Lower lobe of right lung (tissue), 2 donors: ENCODE measurements around the gene GSG1L. TPM values are rescaled to one million over a fixed set of nuclear protein-coding genes. Genes with fewer than 3 reads are reported as not detected.
A peak's percentile ranks its signal among the peaks of the same experiment; 100 is the strongest.

Experiments
- ATAC-seq, 2 donors: fragments of 200-7000 bp; cut with Tn5 transposase; one replicate each; pipeline ENCODE4 v1.9.1; 2020 to 2022; ENCODE audit warnings: mild to moderate bottlenecking in 2 of 2, moderate library complexity in 2 of 2
- DNase-seq: peaks from one replicate; pipeline ENCODE4 v3.0.0-alpha.2; 2020
- H3K27ac ChIP-seq: fragments of 200-600 bp; one replicate; pipeline ENCODE4 v1.8.0; 2022
- H3K27me3 ChIP-seq: fragments of 200-600 bp; one replicate; pipeline ENCODE4 v1.8.0; 2022; ENCODE audit warnings: low read depth
- H3K36me3 ChIP-seq: fragments of 200-600 bp; one replicate; pipeline ENCODE4 v1.8.0; 2022; ENCODE audit warnings: mild to moderate bottlenecking
- H3K4me1 ChIP-seq: fragments of 200-600 bp; one replicate; pipeline ENCODE4 v1.8.0; 2022
- H3K4me3 ChIP-seq: fragments of 200-600 bp; one replicate; pipeline ENCODE4 v1.8.0; 2022; ENCODE audit warnings: mild to moderate bottlenecking
- H3K9me3 ChIP-seq: fragments of 200-600 bp; one replicate; pipeline ENCODE4 v1.8.0; 2022
- intact Hi-C: fragments of 100-400 bp; cut with DNase I; formaldehyde crosslinking; loops from one replicate; pipeline ENCODE4 v1.11.0; 2022
- total RNA-seq: library from RNA; stranded (reverse); fragmentation: NEBNext Ultra II Directional; extraction: Animal tissue kit (Norgen Biotek cat#: 25700); gene quantifications from one replicate; pipeline ENCODE4 v1.2.1, GENCODE V29; 2021
- TF ChIP-seq, protein P1 (sequence below): fragments of 200-600 bp; IDR thresholded peaks from one replicate; pipeline ENCODE4 v1.8.0; 2022; ENCODE audit warnings: antibody characterized with exemption, mild to moderate bottlenecking
- donor health status: DM: no; HTN: yes; CAD: no; lungs with severe emphysema.

Gene GSG1L
- total RNA-seq, 1 donor from 2014 or later: 0.30 TPM

GRCh38 chr16:27784351-27785306 lies 278.9 kb downstream of the GSG1L start:
- no peak overlapping the region for H3K27ac ChIP-seq
- peak in 1 of 2 donors; percentile 8 for ATAC-seq
- no peaks in the 10 kb centered on the region for H3K36me3 ChIP-seq
- DNase-seq: no peak
- intact Hi-C loops: no loop called here
- no peaks in the 10 kb centered on the region for H3K9me3 ChIP-seq
- H3K4me1 ChIP-seq: no peaks in the 10 kb centered on the region
- H3K27me3 ChIP-seq: no peaks in the 10 kb centered on the region
- TF ChIP-seq, protein P1, sequence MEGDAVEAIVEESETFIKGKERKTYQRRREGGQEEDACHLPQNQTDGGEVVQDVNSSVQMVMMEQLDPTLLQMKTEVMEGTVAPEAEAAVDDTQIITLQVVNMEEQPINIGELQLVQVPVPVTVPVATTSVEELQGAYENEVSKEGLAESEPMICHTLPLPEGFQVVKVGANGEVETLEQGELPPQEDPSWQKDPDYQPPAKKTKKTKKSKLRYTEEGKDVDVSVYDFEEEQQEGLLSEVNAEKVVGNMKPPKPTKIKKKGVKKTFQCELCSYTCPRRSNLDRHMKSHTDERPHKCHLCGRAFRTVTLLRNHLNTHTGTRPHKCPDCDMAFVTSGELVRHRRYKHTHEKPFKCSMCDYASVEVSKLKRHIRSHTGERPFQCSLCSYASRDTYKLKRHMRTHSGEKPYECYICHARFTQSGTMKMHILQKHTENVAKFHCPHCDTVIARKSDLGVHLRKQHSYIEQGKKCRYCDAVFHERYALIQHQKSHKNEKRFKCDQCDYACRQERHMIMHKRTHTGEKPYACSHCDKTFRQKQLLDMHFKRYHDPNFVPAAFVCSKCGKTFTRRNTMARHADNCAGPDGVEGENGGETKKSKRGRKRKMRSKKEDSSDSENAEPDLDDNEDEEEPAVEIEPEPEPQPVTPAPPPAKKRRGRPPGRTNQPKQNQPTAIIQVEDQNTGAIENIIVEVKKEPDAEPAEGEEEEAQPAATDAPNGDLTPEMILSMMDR: no peak
- H3K4me3 ChIP-seq: no peak overlapping the region

DNA sequence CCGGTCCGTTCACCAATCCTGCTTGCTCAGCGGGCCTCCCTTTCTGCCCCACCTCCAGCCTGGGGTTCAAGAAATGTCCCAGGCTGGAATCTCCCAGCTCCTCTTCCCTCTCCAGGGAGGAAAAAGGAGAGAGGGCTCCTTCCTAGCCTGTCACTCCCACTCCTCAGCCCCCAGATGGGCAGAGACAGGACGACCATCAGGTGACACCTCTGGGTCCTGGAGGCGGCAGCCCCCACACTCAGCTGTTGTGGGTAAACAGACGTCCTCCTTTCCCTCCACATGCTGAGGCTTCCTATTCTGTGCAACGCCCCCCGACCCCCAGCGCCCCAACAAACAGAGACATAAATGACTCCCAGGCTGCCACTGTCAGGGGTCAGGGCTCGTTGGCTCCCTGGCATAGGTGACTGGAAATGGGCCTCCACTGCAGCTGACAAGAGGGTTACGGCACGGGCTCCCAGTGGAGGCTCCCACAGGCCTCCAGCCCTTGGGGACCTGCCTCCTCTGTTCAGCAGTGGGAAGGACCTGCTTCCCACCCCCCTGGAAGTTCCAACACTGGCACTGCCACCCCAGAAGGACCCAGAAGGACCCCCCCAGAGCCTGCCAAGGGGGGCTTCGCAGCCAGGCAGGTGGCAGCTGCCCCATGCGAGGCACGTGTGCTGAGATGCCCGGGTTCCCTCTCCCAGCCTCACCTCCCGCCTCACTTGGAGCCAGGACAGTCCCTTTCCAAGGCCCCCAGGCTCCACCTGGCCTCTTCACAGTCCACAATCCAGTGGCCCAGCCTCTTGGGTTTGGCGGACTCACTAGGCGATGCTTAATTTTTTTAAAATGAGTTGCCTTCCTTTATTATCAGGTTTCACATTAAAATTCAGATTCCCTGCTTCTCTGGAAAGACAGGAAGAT lies 281.3 kb downstream of the GSG1L start:
- ATAC-seq (no peak), DNase-seq (no peak)
- Histone ChIP-seq H3K27ac (no peak overlapping the region), H3K36me3 (peaks cover 3% of the 10 kb centered on the region), H3K9me3 (no peaks in the 10 kb centered on the region), H3K27me3 (no peaks in the 10 kb centered on the region), H3K4me1 (no peaks in the 10 kb centered on the region), H3K4me3 (no peak overlapping the region)
- TF ChIP-seq, protein P1: no peak
- intact Hi-C loops: no loop called here

DNA sequence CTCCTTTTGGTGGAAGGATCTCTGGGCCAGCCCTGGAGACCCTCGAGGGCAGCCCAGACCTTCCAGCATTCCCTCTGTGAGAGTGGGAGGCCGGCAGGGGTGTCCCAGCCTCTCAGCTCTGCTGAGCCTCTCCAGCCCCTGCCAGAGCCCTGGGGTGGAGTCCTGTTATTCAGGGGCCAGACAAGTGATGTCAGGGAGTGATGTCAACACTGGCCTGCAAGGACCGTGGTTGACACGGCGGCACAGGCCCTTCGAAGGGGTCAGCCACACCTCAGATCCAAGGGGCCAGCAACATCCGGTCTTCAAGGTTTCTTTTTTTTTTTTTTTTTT lies 282.4 kb downstream of the GSG1L start:
- Histone ChIP-seq H3K36me3 (peaks cover 6% of the 10 kb centered on the region), H3K27me3 (no peaks in the 10 kb centered on the region), H3K9me3 (no peaks in the 10 kb centered on the region), H3K4me1 (no peaks in the 10 kb centered on the region), H3K27ac (no peak overlapping the region), H3K4me3 (no peak overlapping the region)
- ATAC-seq (no peak), DNase-seq (no peak)
- TF ChIP-seq, protein P1: no peak
- intact Hi-C loops: no loop called here

- Histone ChIP-seq H3K27me3 (no peaks in the 10 kb centered on the region), H3K4me1 (no peaks in the 10 kb centered on the region), H3K4me3 (no peak overlapping the region), H3K36me3 (peaks cover 6% of the 10 kb centered on the region), H3K27ac (no peak overlapping the region), H3K9me3 (no peaks in the 10 kb centered on the region)
- TF ChIP-seq, protein P1: no peak
- intact Hi-C loops: no loop called here
- DNase-seq (no peak), ATAC-seq (no peak)
These were observed 282.9 kb downstream of the GSG1L start for GRCh38 chr16:27780468-27781194.

- DNase-seq: peak; percentile 66
- peaks cover 6% of the 10 kb centered on the region for H3K36me3 ChIP-seq
These were observed 283.8 kb downstream of the GSG1L start for GRCh38 chr16:27779641-27780164.

More at GRCh38 chr16:27779641-27780164, 283.8 kb downstream of the GSG1L start:
- TF ChIP-seq, protein P1: peak; percentile 26
- no peaks in the 10 kb centered on the region for H3K9me3 ChIP-seq
- ATAC-seq: peak; percentile 54 to 60
- no peaks in the 10 kb centered on the region for H3K4me1 ChIP-seq
- intact Hi-C loops: no loop called here
- no peaks in the 10 kb centered on the region for H3K27me3 ChIP-seq
- H3K4me3 ChIP-seq: no peak overlapping the region
- H3K27ac ChIP-seq: no peak overlapping the region
